GM21737 (cell line): Measurements from ENCODE around the gene AKAP8L.
"Not testable (repeated sequence)": the region's sequence is repeated elsewhere in the genome, so short reads cannot be mapped to it uniquely, and the experiment has no call there.

ENCODE experiments used
- ATAC-seq: cut with Tn5 transposase; IDR thresholded peaks from one replicate; pipeline ENCODE4 v1.9.1; 2021; ENCODE audit warnings: mild to moderate bottlenecking, moderate library complexity; ENCODE audit not compliant: unreplicated experiment

The AKAP8L gene

GRCh38 chr19:15419413-15420025 is 731 bp upstream of the AKAP8L start:
- ATAC-seq: no peak

- ATAC-seq: no peak
These were observed 583 bp downstream of the AKAP8L start for GRCh38 chr19:15418231-15418578.

GRCh38 chr19:15417699-15418098 is 1.1 kb downstream of the AKAP8L start:
- no peak for ATAC-seq

GRCh38 chr19:15412832-15413231 is 6.0 kb downstream of the AKAP8L start:
- no peak for ATAC-seq

GRCh38 chr19:15411351-15411750 is 7.4 kb downstream of the AKAP8L start:
- not testable (repeated sequence) for ATAC-seq

GRCh38 chr19:15404780-15405211 is 14.0 kb downstream of the AKAP8L start:
- ATAC-seq: no peak

- no peak for ATAC-seq
These were observed 14.6 kb downstream of the AKAP8L start for GRCh38 chr19:15404097-15404779.

GRCh38 chr19:15403151-15403531 is 15.6 kb downstream of the AKAP8L start:
- no peak for ATAC-seq

- no peak for ATAC-seq
These were observed 16.2 kb downstream of the AKAP8L start for GRCh38 chr19:15402411-15403150.

GRCh38 chr19:15401397-15401710 is 17.4 kb downstream of the AKAP8L start:
- ATAC-seq: no peak

GRCh38 chr19:15400521-15401396 is 18.0 kb downstream of the AKAP8L start:
- no peak for ATAC-seq

- ATAC-seq: no peak
These were observed 19.2 kb downstream of the AKAP8L start for GRCh38 chr19:15399635-15400034.

GRCh38 chr19:15399234-15399515 is 19.6 kb downstream of the AKAP8L start:
- no peak for ATAC-seq

GRCh38 chr19:15398501-15399233 is 20.1 kb downstream of the AKAP8L start:
- no peak for ATAC-seq

- no peak for ATAC-seq
These were observed 21.0 kb downstream of the AKAP8L start for GRCh38 chr19:15397782-15398181.

GRCh38 chr19:15397236-15397635 is 21.6 kb downstream of the AKAP8L start:
- ATAC-seq: no peak

GRCh38 chr19:15396436-15396835 is 22.4 kb downstream of the AKAP8L start:
- no peak for ATAC-seq

- ATAC-seq: not testable (repeated sequence)
These were observed 23.5 kb downstream of the AKAP8L start for GRCh38 chr19:15395251-15395650.

GRCh38 chr19:15394426-15394825 is 24.4 kb downstream of the AKAP8L start:
- no peak for ATAC-seq

- ATAC-seq: no peak
These were observed 24.8 kb downstream of the AKAP8L start for GRCh38 chr19:15393963-15394362.

GRCh38 chr19:15390814-15391213 is 28.0 kb downstream of the AKAP8L start:
- no peak for ATAC-seq
